GM19397 (cell line): ENCODE measurements around the gene HNRNPD.
"Not testable (repeated sequence)": the region's sequence is repeated elsewhere in the genome, so short reads cannot be mapped to it uniquely, and the experiment has no call there.

ENCODE experiments used
- ATAC-seq: cut with Tn5 transposase; IDR thresholded peaks from one replicate; pipeline ENCODE4 v1.9.1; 2021; ENCODE audit warnings: mild to moderate bottlenecking, moderate library complexity; ENCODE audit not compliant: unreplicated experiment

HNRNPD gene

DNA sequence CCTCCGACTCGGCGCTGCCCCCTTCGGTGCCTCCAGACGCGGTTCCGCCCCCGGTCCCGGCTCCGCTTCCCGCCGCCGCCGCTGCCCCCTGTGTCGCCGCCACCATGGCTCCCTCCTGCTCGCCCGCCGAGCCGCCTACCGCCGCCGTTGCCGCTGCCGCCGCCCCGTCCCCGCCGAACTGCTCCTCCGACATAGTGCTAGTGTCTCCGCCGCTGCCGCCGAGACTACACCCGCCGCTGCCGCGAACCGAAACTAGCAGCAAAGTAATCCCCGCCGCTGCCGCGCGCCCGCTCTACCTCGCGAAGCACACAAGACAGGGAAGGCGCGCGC, 340 bp downstream of the HNRNPD start:
- peak; percentile 30 for ATAC-seq

DNA sequence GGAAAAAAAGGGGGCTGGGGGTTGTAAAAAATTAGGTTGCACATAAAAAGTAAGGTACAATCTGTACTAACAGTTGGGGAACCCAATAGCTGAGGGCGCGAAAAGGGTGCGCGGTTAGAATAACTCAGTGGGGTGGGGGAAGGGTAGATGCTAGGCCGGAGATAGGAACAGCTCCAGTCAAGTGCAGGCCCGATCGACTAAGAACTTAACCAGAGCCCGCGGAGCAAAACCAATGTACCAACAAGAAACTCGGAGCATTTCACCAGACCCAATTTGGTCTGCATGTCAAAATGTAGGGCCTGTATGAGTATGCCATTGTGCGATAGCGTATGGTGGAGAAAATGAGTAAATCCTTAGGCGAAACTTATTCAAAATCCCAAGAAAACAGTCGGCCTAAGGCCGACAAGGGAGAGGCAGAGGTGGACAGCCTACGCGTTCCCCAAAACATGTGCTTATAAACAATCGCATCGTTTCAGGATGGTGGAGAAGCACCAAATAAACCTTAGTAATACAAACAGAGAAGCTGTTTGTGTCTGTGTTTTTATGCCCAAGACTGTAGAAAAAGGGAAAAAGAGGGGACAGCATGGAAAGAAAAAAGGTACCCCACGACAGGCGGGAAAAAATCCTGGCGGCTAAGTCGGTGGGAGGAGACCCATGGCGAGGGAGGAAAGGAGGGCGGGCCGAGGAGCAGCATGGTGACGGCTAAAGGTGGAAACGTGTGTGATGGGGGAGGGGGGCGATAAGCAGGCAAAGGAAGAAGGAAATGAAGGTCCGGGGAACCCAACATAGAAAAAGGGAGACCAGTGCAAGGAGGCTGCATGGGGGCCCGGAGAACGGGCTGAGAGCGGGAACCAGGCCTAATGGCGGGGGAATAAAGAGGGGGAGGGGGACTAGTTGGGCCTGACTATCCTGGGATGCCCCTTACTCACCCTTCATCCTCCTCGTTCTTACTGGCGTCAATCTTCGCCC, 990 bp downstream of the HNRNPD start:
- ATAC-seq, result no peak

DNA sequence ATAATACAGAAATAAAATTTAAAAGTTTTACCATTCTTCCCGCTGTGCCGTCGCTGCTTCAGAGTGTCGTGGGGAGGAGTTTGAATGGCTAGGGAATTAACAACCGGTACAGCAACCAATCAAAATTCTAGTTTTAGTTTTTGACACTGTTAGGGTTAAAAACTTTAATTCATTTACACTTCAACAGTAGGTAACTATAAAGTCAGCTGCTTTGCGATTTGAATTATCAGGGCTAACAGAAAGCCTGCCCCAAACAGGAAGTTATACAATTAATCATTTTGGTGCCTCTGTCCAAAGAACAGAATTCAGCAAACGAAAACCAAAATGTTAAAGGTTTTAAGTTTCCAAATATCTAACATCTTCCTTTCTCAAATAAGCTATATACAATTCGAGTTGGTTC, 2.3 kb downstream of the HNRNPD start:
- no peak for ATAC-seq

DNA sequence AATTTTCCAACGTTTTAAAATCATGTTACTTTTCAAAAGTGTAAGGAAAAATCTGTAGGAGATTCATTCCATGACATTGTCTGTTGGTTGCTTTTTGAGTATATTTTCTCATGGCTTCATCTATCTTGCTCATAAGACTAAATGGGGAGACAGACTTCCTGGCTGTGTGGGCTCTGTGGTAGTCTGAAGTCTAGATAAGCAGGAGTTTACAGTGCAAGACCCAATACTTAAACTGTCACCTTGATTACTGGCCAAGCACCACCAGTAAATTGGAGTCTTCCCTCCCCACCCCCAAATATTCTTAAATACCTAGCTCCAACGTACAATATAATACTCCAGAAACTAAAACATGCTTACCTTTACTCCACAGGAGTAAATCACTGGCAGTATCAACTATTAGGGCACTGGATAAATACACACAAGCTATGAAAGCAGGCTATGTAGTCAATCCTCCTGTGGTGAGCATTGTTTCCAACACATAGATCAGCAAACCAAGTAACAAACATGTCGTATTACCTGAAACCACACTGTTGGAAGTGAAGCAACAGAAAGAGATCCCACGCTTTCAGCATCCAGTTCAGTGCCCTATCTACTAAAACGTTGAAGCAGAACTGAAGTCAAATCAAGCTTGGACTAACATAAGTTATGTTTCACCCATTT, 6.2 kb downstream of the HNRNPD start:
- no peak for ATAC-seq

DNA sequence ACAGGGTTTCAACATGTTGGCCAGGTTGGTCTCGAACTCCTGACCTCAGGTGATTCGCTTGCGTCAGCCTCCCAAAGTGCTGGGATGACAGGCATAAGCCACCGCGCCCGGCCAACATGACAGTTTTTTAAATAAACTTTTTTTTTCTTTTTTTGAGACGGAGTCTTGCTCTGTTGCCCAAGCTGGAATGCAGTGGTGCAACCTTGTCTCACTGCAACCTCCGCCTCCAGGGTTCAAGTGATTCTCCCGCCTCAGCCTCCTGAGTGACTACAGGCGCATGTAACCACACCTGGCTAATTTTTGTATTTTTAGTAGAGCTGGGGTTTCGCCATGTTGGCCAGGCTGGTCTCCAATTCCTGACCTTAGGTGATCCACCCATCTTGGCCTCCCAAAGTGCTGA, 7.4 kb downstream of the HNRNPD start:
- not testable (repeated sequence) for ATAC-seq

DNA sequence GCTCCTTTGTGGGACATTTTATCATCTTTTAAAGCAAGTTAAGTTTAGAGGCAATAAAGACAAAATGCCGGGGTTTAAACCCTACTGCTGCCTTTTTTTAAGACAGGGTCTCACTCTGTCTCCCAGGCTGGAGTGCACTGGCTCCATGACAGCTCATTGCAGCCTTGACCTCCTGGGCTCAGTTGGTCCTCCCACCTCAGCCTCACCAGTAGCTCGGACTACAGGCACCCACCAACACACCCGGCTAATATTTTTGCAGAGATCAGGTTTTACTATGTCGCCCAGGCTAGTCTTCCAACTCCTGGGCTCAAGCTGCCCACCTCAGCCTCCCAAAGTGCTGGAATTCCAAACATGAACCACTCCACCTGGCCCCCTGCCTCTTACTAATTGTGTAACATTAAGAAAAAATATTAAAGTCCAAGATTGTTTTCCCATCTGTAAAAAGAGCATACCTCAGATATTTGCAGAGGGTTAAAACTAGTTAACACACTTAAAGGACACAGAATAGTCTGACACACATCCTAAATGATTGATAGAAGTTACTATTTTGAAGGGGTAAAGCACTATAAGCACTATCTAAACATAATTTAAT, 9.8 kb downstream of the HNRNPD start:
- ATAC-seq, result no peak

DNA sequence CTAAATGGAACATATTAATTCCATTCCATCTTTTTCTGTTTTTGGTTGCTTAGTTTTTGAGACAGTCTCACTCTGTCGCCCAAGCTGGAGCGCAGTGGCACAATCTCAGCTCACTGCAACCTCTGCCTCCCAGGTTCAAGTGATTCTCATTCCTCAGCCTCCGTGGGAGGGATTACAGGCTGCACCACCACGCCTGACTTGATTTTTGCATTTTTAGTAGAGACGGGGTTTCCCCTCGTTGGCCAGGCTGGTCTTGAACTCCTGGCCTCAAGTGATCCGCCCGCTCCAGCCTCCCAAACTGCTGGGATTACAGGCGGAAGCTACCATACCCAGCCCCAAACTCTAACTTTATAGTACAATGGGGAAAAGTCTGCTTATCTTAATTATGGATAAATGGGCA, 11.2 kb downstream of the HNRNPD start:
- ATAC-seq, result no peak

DNA sequence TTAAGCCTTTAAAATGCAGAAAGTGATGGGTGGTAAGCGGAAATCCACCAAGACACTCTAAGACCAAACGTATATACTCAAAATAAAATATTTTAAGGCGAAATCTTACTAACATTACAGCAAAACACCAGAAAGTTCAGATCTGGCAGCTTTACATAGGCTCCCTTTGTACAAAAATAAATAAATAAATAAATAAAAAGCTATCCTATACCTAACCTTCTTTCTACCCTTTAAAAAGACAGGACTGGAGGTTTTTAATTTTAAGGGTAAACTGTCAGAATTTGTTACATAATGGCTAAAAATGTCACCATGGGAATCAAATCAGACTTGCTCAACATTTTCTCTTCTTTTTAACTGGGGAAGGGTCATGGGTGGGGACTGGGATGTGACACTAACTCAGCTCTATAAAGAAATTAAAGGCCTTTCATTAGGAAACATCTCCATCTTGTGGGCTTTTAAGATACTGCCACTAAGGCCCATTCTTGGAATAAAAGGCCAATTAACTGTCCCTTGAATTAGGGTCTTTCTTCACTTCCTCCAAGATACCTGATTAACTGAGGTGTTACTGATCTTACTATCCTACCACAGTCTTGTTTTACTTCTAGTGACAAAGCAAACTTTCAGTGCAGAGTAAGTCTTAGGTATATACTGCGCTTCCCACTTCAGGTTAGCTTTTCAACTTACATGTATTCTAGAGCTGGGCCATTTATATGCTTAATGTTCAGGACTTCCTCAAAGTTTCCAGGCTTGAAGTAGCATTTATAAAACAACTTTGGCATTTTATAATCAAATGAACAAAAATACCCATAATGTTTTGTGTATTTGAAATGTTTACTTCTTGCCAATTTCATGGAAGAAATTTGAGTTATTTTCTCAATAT, 13.3 kb downstream of the HNRNPD start:
- ATAC-seq, result no peak

DNA sequence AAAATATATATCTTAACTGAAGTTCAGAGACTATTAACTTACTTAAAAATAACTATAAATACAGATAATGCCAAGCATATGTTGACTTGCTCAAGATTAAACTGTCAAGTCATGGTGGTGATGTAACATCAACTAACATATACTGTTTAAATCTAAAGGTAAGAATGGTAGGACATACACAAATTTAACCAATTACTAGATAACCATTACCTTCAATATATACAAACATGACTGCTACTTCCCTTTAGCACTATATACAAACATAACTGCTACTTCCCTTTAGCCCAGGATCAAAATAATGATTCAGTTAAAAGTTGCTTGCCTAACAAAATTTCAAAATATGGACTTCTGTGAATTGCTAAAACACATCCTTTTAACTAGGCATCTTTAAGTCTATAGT, 14.9 kb downstream of the HNRNPD start:
- no peak for ATAC-seq

DNA sequence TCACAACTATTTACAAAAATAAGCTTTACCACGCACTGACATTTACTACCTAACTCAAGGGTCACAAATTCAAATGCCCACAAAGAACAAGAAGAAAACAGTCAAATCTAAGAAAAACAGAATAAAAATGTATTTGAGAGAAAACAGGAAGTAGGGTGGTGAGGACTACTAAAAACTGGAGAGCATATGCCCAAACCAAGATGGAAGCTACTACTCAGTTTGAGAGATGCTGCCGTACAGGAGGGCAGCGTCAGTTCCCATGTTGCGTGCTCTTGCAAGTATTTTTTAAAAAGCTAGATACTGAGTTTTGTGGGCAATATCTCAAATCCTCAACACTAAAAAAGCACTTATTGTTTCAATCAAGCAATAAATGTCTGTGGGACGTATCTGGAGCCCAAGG, 16.2 kb downstream of the HNRNPD start:
- ATAC-seq, result no peak

DNA sequence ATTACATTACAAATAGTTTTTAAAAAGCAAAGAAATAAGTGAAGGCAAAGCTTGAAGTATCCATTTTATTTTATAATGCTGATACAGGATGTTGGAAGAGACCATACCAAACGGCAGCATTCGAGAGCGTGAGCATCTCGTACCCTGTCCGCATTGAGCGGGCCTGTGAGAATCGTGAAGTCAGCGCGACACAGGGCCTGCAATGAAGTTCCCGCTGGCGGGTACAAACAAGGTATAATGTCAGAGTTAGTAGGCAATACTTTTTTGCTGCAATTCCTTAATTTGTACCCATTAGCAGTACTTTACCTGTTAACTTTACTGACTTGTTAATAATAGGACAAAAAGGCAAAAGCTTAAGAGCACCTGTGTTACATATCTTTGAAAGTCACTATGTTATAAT, 19.0 kb downstream of the HNRNPD start:
- no peak for ATAC-seq

DNA sequence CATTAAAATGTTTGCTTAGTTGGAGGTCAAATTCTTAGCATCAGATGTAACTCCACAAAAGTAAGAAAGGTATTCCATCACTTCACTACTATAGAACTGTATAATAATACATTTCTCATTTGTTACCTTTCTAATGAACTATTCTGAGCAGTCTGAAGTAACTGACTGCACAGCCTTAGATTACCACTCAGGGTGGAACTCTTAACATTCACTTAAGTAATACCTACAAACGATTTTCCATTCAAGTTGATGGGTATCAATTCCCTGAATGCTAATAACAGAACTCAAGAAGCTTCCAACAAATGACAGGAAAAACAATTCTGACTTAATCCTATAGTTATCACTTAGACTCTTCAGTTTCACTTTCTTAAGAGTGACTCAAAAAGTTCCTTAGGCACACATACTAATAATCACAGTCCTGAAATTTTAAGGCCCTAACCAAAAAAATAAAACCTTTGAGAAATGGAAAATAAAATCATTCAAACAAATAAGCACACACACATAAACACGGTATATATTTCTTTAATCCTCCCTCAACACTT, 20.9 kb downstream of the HNRNPD start:
- ATAC-seq, result no peak

DNA sequence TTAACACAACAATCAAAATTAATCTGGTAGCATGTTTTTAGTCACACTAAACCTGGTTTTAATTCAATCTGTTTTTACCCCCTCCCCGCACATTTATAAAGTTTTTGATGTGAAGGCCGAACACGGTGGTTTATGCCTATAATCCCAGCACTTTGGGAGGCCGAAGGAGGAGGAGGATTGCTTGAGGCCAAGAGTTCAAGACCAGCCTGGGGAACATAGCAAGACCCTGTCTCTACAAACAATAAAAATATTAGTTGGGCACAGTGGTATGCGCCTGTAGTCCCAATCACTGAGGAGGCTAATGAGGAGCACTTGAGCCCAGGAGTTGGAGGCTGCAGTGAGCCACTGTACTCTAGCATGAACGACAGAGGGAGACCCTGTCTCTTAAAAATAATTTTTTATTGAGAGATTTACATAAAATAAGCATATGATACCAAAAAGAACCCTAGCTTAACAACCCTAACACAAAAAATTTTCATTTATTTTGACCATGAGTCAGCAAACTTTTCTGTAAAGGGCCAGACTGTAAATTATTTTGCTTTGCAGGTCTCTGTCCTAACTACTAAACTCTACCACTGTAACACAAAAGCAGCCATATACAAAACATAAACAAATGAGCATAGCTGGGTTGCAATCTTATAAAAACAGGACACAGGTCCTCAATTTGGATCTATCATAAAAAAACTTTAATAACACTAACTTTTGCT, 21.5 kb downstream of the HNRNPD start:
- no peak for ATAC-seq

DNA sequence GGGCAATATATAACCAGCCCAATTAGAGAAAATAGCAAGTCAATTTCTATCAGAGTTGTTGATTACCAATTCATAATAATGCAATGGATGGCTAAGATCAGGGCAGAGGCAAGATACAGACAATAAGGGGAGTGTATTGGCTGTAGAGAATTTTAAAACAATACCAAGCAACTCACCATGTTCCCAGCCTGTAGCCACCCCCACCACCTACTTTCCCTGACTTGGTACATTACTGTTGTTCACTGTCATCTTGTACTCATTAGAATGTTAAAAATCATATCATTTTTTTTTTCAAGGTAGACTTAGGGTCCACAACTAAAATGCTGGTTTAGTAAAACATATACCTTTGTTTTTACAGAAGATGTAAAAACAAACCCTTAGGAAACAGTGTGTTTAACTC, 27.7 kb downstream of the HNRNPD start:
- no peak for ATAC-seq

DNA sequence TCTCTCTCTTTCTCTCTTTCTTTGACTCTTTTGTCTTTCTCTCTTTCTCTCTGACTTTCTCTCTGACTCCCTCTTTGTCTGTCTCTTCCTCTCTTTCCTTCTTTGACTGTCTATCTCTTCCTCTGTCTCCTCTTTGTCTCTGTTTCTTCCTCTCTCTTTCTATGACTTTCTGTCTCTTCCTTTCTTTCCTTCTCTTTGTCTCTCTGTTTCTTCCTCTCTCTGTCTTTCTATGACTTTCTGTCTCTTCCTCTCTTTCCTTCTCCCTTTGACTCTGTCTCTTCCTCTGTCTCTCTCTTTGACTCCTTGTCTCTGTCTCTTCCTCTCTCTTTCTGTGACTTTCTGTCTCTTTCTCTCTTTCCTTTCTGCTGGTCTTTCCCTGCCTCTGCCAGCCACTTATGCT, 38.7 kb downstream of the HNRNPD start:
- ATAC-seq, result no peak

DNA sequence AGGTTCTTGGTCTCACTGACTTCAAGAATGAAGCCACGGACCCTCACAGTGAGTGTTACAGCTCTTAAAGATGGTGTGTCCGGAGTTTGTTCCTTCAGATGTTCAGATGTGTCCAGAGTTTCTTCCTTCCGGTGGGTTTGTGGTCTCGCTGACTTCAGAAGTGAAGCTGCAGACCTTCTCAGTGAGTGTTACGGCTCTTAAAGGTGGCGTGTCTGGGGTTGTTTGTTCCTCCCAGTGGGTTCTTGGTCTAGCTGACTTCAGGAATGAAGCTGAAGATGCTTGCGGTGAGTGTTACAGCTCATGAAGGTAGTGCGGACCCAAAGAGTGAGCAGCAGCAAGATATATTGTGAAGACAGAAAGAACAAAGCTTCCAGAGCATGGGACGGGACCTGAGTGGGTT, 40.1 kb downstream of the HNRNPD start:
- not testable (repeated sequence) for ATAC-seq

DNA sequence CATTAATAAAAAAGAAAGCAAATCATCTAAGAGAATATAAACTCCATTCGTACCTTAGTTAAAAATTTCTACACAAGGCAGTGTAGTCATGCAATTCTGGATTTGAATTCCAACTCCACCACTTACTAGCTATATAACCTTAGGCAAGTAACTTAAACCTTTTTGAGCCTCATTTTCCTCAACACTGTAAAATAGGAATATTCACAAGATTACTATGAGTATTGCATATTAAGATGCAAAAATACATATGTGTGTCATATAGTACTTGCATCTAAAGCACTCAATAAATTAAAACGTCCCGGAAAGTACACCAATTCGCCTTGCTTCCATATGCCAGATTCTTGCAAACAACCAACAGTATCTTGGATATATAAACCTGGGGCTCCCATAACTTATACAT, 42.0 kb downstream of the HNRNPD start:
- ATAC-seq, result no peak

DNA sequence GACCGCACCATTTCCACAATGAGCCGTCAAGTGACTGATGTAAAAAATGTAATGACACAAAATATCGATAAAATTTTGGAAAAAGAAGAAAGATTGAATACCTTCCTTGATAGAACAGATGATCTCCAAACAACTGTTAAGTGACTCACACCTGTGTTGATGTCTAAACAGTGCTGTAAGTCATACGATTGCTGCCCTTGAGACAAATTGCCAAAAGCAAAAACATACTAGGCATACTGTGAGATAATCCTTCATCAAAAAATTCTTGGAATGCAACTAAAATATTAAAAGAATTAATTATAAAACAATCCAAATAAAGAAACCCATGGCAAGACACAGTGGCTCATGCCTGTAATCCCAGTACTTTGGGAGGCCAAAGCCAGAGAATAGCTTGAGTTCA, 53.4 kb downstream of the HNRNPD start:
- ATAC-seq, result no peak

DNA sequence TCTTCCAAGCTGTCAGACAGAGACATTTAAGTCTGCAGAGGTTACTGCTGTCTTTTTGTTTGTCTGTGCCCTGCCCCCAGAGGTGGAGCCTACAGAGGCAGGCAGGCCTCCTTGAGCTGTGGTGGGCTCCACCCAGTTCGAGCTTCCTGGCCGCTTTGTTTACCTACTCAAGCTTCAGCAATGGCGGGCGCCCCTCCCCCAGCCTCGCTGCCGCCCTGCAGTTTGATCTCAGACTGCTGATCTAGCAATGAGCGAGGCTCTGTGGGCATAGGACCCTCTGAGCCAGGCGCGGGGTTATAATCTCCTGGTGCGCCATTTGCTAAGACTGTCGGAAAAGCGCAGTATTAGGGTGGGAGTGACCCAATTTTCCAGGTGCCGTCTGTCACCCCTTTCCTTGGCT, 70.7 kb downstream of the HNRNPD start:
- ATAC-seq, result not testable (repeated sequence)
